NCI-H2227 (cell line): ENCODE measurements around the gene ZNF276.
"Not testable (repeated sequence)": the region's sequence is repeated elsewhere in the genome, so short reads cannot be mapped to it uniquely, and the experiment has no call there.

ENCODE experiments used
- DNase-seq: peaks from one replicate; lab custom pipeline; 2025; ENCODE audit not compliant: unreplicated experiment; lab: John Stamatoyannopoulos, UW

Gene ZNF276

DNA sequence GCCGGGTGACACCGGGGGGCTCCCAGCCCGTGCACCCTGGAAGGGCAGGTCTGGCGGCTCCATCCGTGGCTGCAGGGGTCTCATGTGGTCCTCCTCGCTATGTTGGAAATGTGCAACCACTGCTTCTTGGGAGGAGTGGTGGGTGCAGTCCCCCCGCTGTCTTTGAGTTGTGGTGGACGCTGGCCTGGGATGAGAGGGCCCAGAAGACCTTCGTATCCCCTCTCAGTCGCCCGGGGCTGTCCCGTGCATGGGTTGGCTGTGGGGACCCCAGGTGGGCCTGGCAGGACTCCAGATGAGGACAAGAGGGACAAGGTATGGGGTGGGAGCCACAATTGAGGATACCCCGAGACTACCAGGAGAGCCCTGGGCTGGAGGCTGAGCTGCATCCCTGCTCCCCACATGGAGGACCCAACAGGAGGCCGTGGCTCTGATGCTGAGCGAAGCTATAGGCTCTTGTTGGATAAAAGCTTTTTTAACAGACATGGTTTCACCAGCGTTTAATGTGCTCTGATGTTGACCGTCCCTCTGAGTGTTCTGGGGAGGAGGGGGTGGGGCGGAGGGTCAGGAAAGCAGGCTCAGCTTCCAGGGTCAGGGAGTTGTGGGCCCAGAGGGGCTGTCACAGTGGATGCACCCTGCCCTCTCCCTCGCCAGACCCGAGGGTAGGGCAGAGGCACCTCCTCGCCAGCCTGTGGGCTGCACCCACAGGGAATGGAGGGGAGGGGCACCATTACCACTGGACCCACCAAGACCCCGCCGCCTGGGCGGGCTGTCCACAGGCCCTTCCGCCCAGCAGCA lies 25.3 kb upstream of the ZNF276 start:
- no peak for DNase-seq

DNA sequence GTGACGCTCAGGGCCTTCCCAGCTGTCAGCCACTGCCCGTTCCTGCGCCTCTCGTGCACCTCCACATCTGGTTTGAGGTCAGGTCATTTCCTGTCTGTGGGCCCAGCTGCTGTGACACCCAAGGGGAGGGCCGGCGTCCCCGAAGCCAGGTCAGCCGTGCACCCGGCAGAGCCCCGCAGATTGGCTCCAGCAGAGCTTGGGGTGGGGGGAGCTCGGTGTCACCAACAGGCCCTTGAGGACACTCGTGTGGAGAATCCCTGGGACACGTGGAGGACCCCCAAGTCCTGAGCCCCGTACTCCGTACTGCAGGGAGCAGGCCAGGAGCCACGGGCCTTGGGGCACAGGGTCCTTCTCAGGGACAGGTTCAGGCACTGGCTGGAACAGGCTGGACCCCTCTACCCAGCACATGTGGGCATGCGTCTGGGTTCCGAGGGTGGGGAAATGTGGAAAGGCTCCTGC lies 24.6 kb upstream of the ZNF276 start:
- DNase-seq = no peak

DNA sequence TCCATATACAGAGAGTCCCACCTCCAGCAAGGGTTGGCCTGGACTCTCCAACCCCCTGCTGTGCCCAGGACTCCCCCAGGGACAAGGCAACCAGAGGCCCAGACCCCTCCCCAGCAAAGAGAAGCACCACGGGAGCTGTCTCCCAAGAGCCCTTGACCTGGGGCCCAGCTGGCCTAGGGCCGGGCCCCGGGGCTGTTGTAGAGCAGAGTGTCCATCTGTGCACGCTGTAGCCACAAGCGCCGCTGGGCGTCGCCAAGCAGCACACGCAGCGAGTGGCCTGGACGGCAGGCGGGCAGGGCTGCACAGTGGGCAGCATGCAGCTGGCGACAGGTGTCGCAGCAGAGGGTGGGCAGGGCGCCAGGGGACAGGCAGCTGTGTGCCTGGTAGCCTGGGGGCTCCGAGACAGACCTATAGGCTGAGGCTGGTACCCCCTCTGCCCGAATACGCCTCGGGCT lies 24.1 kb upstream of the ZNF276 start:
- DNase-seq = no peak

DNA sequence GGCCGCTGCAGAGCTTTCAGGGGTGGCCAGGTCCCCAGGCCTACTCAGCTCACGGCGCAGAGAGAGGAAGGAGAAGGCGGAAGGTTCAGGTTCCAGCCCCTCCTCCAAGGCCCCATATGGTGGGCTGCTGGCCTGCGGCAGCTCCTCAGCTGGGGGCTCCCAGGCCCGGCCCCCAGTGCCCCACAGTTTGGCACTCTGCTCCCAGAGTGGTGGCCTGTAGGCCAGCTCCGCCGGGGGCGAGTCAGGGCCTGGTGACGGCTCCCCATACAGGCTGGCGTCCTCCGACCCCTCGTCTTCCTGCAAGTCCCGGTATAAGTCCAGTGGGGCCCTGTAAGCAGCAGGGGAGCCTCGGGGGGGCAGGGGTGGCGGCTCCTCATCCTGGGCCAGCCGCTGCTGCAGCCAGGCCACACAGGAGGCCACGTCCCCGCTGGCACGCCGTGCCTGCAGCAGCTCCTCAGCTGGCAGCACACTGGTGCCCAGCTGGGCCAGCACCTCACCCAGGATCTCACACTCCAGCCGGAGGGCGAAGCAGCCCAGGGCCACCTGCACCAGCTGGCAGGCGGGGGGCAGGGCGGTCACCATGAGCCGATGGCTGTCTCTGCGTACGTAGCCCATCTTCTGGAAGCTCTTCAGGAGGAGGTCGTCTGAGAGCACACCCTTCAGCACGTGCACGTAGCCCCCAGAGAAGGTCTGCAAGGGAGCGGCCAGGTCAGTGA lies 23.6 kb upstream of the ZNF276 start:
- no peak for DNase-seq

DNA sequence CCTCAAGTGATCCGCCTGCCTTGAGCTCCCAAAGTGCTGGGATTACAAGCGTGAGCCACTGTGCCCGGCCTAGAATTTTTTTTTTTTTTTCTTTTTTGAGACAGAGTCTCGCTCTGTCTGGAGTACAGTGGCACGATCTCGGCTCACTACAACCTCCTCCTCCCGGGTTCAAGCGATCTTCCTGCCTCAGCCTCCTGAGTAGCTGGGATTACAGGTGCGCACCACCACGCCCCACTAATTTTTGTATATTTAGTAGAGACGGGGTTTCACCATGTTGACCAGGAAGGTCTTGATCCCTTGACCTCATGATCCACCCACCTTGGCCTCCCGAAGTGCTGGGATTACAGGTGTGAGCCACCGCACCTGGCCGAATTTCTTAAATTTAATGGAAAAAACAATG lies 22.6 kb upstream of the ZNF276 start:
- DNase-seq = not testable (repeated sequence)

DNA sequence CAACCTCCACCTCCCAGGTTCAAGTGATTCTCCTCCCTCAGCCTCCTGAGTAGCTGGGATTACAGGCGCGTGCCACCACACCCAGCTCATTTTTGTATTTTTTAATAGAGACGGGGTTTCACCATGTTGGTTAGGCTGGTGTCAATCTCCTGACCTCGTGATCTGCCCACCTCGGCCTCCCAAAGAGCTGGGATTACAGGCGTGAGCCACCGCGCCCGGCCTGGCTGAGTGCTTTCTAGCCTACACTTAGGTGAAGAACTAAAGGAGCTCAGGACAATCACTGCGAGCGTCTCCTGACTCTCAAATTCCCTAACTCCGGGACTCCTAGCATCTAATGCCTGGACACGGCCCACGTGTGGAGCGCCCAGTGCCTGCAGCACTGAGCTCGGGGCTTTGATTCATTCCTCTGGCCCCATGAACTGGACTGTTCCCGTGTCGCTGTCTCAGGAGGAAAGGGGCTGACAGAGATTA lies 21.7 kb upstream of the ZNF276 start:
- DNase-seq = not testable (repeated sequence)

DNA sequence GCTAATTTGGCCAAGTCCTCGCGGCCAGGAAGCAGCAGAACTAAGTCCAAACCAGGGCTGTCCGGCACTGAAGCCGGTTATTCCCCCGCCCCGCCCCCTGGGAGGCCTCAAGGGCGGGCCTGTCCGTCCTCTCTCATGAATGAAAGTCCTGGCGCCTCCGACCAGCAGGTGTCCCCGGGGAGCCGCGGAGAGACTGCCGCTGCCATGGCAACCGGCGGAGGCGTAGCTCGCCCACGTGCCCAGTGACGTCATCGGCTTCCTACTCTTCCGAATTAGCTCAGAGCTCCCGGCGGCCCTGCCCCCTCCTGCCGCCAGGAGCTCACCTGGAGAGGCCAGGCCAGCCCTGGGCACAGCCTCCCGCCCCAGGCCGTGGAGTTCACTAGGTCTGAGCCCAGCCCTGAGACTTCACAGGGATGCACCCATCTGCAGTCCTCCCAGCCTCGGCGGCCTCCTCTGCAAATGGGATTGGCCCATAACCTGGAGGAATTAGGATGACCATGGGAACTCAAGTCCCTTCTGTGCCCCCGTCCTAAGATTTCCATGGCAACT lies 21.2 kb upstream of the ZNF276 start:
- peak; percentile 98 for DNase-seq

DNA sequence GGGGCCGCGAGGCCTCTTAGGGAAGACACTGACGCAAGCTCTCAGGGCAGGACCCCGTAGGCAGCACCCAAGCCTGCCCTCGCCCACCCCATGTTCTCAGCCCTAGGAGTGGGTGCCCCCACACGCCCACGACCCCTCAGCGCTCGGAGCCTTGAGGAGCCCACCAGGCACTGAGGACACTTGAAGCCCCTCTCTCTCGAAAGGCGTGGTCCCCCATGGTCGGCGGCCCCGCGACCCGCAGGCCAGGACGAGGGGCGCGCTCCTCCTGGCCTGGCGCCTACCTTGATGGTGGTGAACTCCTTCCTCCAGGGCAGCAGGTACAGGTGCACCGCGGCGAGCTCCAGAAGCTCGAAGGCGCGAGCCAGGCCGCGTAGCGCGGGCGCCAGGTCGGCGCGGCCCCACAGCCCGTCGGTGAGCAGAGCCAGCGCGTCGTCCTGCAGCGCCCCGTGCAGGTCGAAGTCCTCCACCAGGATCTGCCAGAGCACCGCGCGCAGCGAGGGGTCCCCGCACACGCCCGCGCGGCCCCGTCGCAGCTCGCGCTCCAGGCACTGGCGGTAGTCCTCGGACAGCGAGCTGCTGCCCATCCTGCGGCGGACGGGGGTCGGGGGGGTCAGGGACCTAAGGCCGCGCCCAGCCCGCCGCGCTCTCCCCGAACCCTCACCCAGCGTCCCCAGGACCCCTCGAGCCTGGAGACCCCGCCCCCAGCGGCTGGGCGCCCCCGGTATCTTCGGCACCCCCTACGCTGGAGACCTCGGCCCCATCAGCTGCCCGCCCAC lies 20.5 kb upstream of the ZNF276 start:
- DNase-seq = peak; percentile 72

DNA sequence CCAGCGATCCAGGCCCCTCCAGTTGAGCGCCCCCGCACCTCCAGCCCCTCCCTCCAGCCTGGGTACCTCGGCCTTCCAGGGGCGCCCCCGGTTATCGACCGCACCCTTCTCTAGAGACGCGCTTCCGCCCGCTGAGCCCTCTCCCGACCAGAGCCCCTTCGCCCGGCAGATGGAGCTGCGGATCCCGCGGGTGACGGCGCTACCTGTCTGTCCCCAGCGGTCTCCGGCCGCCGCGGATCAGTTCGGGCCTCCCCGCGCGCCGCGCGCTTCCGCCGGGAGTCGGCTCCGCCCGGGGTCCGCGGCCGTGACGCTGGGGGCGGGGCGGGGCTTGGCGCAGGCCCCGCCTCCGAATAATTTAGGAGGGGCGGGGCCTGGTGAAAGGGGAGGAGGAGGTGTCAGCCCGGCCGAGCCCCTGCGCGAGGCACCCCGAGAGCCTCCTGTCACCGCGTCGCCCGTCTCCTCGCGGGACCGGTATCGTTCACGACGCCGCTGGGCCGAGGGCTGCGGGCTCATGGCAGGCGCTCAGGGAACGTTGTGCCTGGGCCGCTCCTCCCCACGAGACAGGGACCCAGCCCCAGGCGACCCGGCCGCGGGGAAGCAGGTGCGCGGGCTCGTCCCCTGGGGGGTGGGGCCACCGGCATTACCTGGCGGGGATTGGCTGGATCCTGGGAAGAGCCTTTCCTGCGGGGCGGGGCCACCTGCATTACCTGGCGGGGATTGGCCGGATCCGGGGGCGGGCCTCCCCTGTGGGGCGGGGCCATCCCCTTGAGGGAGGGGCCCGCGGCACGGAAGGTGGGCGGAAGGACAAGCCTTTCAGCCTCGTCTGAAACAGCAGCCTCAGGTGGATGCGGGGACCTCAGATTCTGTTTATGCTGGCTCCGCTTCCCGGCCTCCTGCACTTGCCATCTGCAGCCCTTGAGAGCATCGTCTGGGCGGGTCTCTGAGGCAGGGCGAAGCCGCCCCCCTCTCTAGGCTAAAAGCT lies 19.6 kb upstream of the ZNF276 start, which contains the start of gene SPATA2L:
SPATA2L (minus strand) TSS at position 281 of the 982 bp plus-strand sequence. CDS start 473 bp downstream, outside the sequence.
- peak; percentile 96 for DNase-seq

DNA sequence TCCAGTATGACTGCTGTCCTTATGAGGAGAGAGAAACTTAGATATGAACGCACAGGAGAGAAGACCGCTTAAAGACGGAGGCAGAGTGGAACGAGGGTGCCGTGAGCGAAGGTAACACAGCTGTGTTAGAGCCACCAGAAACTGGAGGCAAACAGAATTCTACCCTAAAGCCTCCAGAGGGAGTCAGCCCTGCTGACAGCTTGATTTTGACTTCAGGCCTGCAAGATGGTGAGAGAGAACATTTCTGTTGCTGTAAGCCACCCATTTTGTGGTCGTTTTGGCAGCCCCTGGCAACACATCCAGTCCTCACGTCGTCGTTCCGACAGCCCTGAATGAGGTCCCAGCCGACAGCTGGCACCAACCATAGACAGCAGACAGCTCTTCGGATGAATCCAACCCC lies 17.1 kb upstream of the ZNF276 start:
- DNase-seq = no peak

DNA sequence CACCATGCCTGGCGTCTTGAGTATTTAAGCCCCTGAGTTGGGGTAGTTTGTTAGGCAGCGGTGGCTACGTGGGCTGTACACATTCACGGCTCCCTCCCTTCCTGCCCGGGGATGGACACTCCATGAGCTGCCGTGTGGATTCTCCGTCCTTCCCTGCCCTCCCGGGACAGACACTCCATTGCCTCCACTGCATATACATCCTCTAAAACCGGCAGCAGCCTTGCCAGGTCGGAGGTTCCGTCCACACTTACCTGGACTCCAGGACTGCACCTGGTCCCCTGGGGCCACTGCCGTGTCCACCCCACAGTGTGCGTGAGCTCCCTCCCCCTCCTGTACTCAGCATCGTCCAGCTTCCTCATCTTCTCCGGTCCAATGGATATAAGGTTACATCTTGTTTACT lies 16.3 kb upstream of the ZNF276 start:
- no peak for DNase-seq

DNA sequence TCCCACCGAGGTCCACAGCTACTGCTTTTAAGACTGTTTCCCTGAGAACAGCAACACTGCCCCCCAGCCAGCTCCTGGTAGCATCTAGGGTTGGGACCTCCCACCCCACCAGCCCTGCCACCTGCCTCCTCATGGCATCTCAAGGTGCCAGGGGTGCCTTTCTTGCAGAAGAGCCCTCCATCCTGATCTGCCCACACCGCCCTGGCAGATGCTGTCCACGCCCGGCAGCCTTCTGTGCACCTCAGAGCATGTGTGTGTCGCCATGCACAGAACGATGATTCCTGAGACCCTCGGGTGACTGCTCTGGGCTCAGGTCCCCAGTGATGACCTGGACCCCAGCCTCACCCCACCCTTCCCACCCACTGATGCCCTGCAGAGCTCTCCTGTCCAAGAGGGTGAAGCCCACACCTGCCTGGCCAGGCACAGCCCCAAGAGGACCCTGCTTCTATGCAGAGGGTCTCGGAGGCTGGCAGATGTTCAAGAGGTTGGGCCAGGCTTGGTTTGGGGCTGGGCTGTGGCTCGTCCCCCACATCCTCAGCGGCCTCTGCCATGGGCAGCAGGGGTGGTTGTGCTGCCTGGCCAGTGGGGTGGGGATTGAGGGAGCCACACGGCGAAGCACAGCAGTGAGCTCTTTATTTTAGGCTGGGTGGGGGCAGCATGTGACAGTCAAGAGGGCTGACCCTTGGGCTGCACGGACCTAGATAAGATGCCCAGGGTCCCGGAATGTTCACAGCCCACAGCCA lies 14.6 kb upstream of the ZNF276 start:
- no peak for DNase-seq

DNA sequence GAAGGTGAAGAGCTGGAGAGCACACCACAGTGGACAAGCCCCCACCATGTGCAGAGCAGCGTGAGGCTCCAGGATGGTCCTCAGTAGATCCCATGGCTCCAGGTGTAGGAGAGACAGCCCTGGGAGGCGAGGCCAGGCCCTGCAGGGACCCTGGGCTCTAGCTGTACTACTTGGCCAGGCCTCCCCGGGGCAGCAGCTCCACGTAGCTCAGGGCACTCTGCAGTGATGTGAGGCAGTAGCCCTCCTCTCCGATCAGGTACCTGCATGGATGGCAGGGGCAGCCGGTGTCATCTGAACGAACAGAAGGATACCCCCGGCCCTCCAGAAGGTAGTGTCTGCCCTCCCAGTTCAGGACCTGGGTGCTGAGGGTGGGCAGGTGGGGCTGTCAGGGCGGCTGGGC lies 13.6 kb upstream of the ZNF276 start:
- no peak for DNase-seq

DNA sequence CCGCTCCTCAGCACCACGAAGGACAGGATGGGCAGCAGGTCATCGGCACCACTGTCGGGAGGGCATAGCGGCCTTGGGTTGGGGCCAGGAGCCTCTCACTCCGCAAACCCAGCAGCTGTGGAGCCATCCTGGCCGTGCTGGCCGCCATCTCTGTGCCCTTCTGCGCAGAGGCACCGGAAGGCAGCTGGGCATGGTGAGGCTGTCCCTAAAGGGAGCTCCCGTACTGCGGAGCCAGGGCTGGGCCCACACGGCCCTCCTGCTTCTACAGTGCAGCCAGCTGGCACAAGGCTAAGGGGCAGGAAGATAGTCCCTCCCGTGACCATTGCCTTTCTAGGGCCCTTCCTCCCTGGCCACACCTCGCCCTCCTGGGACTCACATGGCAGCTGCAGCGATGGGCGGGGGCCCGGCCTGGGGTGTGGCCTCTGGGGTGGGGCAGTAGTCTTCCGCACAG lies 12.8 kb upstream of the ZNF276 start:
- no peak for DNase-seq

DNA sequence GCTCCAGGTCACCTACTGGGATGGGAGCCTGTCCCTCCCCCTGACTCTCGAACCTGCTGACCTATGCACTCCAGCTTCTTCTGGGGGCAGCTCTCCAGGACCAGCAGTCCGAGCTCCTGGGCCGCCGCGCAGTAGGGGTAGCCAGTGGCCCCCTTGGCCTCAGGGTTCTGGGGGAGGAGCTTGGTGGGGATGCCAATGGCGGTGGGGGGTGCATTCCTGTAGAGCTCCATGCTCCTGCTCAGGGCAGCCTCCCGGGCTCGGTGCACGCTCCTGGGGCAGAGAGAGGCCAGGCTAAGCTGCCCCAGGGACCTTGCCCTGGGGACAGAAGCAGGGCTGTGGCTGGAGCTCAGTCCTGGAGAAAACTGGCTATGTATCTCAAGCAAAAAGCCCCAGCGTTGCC lies 12.2 kb upstream of the ZNF276 start:
- no peak for DNase-seq

DNA sequence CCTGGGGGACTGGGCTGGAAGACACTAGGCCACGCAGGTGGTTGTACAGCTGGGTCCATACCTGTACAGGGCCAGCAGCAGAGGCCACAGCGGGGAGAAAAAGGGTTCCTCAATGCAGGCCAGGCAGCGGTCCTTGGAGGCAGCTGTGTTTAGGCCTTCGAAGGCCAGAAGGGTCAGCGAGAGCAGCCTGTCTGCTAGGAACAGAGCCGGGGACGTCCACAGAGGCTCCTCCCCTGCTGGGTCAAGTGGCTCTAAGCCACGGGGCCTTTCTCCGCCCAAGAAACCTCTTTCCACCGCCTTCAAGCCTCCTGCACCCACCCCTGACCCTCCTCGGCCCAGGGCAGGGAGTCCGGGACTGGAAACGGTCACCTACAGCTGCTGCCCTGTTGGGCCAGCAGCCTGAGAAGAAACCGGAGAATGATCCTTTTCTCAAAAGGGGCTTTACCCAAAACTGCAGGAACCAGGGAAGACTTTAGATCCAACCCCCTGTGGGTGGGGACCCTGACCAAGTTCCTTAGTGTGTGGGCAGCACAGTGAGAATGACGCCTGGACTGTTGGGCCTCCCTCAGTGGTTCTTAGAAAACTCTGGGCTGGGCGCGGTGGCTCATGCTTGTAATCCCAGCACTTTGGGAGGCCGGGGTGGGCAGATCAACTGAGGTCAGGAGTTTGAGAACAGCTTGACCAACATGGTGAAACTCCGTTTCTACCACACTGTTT lies 11.5 kb upstream of the ZNF276 start:
- DNase-seq = no peak

DNA sequence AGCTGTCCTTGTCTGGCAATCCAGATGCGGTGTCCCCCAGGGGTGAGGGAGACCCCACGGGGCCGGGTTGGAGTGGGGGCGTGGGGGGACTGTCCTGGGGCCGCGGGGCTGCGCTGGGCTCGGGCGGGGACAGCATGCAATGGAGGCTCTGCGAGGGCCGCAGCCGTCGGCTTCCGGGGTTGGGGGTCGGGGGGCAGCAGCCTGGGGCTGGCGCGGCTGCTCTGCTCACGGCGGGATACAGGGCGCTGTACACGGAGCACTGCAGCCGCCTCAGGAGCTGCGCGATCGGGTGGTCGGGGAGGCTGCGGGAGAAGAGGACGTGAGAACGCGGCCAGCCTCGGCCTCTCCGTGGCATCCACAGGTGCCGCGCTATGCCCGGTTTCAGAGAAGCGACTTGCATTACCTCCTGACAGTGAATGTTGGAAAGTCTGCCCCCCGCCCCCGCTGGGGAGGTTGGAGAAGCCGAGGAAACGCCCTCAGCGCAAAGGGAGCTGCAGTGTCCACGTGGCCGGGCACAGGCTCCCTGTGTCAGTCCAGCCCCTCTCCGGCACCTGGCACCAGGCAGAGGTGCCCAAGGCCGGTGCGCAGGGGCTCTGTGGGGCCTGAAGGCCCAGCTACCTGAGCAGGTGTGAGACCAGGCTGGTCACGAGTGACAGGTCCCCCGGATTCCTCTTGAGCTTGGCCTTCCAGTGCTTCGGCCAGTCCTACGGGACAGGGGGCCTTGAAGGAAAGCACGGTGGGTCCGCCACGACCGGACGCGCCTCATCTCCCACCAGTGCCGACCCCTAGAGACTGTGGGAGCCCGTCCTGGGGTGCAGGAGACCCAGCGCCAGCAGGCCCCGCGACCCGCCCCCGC lies 10.4 kb upstream of the ZNF276 start:
- DNase-seq = no peak
